IPS-15b (cell line): ENCODE results near the gene NCOA7.
"Not testable (repeated sequence)": the region's sequence is repeated elsewhere in the genome, so short reads cannot be mapped to it uniquely, and the experiment has no call there.

Source experiments
- H3K27me3 ChIP-seq: one replicate; pipeline ENCODE4 v1.6.1; 2013; ENCODE audit warnings: low read length; ENCODE audit not compliant: control insufficient read depth, insufficient read depth
- H3K36me3 ChIP-seq: one replicate; pipeline ENCODE4 v1.6.1; 2013; ENCODE audit warnings: low read length; ENCODE audit not compliant: control insufficient read depth, insufficient read depth
- H3K4me1 ChIP-seq: one replicate; pipeline ENCODE4 v1.6.1; 2013; ENCODE audit warnings: mild to moderate bottlenecking, low read length; ENCODE audit not compliant: control insufficient read depth, insufficient read depth
- H3K4me3 ChIP-seq: one replicate; pipeline ENCODE4 v1.5.1; 2013; ENCODE audit warnings: low read depth, low read length
- H3K9ac ChIP-seq: one replicate; pipeline ENCODE4 v1.6.1; 2013; ENCODE audit warnings: low read depth, mild to moderate bottlenecking, low read length
- H3K9me3 ChIP-seq: one replicate; pipeline ENCODE4 v1.6.1; 2013; ENCODE audit warnings: mild to moderate bottlenecking, low read length; ENCODE audit not compliant: control insufficient read depth, insufficient read depth

The NCOA7 gene

DNA sequence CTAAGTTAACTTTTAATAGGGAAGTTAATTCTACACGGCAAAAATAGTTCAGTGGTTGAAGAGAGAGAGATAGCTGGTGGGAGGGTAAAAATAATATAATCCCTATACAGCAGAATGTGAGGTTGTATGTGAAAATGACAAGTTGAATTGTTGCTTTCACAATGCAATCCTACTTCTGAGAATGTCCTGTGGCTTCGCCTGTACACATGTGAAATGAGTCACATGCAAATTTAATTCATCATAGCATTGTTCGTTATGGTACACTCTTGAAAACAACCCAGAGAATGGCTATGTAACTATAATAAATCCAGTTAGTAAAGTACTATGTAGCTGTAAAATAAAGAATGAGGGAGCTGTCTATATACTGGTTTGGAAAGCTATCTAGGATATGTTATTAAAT lies 119.8 kb downstream of the NCOA7 start:
- Histone ChIP-seq H3K9me3 (no peaks in the 10 kb centered on the region), H3K36me3 (no peaks in the 10 kb centered on the region), H3K4me1 (no peaks in the 10 kb centered on the region), H3K4me3 (no peak overlapping the region), H3K9ac (no peak overlapping the region), H3K27me3 (no peaks in the 10 kb centered on the region)

GRCh38 chr6:125911051-125911451 lies 120.3 kb downstream of the NCOA7 start:
- not testable (repeated sequence) for H3K9me3 ChIP-seq, H3K36me3 ChIP-seq, H3K4me1 ChIP-seq, H3K27me3 ChIP-seq, H3K4me3 ChIP-seq, H3K9ac ChIP-seq

GRCh38 chr6:125912430-125912829 lies 121.7 kb downstream of the NCOA7 start:
- not testable (repeated sequence) for H3K36me3 ChIP-seq

GRCh38 chr6:125913145-125913544 lies 122.4 kb downstream of the NCOA7 start:
- peaks cover 4% of the 10 kb centered on the region for H3K4me1 ChIP-seq
- no peak overlapping the region for H3K9ac ChIP-seq
- no peaks in the 10 kb centered on the region for H3K27me3 ChIP-seq
- no peaks in the 10 kb centered on the region for H3K9me3 ChIP-seq
- H3K36me3 ChIP-seq = no peaks in the 10 kb centered on the region
- H3K4me3 ChIP-seq = no peak overlapping the region

More at GRCh38 chr6:125912430-125912829, 121.7 kb downstream of the NCOA7 start:
- H3K4me1 ChIP-seq, H3K4me3 ChIP-seq, H3K27me3 ChIP-seq, H3K9ac ChIP-seq, H3K9me3 ChIP-seq: not testable (repeated sequence)

GRCh38 chr6:125913864-125914351 lies 123.1 kb downstream of the NCOA7 start:
- Histone ChIP-seq H3K9ac (no peak overlapping the region), H3K4me1 (peaks cover 9% of the 10 kb centered on the region), H3K9me3 (no peaks in the 10 kb centered on the region), H3K4me3 (no peak overlapping the region), H3K36me3 (no peaks in the 10 kb centered on the region), H3K27me3 (no peaks in the 10 kb centered on the region)

GRCh38 chr6:125918230-125918629 lies 127.5 kb downstream of the NCOA7 start:
- Histone ChIP-seq H3K4me1 (peaks cover 16% of the 10 kb centered on the region), H3K9me3 (no peaks in the 10 kb centered on the region), H3K36me3 (no peaks in the 10 kb centered on the region), H3K27me3 (no peaks in the 10 kb centered on the region), H3K9ac (no peak overlapping the region), H3K4me3 (no peak overlapping the region)

DNA sequence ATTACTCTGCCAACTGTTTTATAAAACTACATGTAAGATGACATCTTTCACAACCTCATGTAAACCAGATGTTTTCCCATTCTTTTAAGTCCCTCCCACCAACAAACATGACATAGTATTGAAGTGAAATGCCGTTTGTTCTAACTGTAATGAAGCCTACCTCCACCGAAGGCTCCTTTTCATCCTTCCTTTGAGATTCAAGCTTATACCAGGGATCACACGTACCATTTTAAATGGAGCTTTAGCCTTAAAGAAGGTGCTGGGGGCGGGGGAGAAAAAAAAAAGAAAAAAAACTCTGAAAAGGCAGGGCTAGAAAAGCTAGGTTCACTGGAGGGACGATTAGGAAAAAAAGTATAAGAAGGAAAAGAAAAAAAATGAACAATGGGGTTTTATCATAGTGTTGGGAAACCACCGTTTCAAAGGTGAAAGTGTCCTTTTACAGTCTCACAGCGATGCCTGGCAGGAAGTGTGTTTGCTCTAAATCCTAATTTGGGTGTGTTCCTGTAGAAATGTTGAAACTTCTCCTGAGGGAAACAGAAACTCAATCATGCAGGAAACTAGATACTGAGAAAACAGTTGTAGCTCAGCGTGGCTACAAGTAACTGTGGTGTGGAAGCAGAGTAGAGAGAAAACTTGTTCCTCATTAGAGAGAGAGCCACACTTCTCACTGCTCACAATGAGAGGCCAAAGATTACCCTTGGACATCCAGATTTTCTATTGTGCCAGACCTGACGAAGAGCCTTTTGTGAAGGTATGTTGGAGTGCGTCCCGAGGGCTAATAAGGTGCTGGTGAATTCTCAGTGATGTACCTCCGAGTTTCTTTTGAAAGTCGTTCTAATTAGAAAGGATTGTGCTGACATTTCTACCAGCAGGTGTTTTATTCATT lies 128.2 kb downstream of the NCOA7 start:
- Histone ChIP-seq H3K4me3 (peak overlapping the region; percentile 10), H3K36me3 (no peaks in the 10 kb centered on the region), H3K9ac (no peak overlapping the region)

GRCh38 chr6:125919618-125920017 lies 128.9 kb downstream of the NCOA7 start:
- Histone ChIP-seq H3K4me1 (peaks cover 16% of the 10 kb centered on the region), H3K4me3 (no peak overlapping the region), H3K36me3 (no peaks in the 10 kb centered on the region), H3K9ac (no peak overlapping the region), H3K9me3 (no peaks in the 10 kb centered on the region), H3K27me3 (no peaks in the 10 kb centered on the region)

More for the DNA sequence above, 128.2 kb downstream of the NCOA7 start:
- Histone ChIP-seq H3K4me1 (peaks cover 16% of the 10 kb centered on the region), H3K9me3 (no peaks in the 10 kb centered on the region), H3K27me3 (no peaks in the 10 kb centered on the region)

DNA sequence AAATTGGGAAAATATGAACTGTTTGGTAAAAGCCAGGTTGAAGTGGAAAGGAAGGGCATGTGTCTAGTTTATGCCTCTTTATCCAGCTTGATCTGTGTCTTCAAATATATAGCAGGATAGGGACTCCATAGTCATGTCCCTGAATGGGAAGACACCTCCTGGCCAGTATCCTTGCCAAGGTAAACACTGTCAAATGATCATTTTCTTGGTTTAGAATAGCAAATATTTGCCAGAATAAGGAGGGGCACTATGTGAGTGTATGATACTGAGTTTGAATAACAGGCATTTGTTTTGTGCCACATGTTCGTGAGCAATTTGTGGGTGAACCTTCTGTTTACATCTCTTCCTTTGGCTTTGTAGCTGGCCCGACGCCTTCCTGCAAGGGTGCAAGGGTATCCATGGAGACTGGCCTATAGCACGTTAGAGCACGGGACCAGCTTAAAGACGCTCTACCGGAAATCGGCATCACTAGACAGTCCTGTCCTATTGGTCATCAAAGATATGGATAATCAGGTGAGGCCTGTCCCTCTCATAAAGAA lies 131.6 kb downstream of the NCOA7 start:
- Histone ChIP-seq H3K9ac (no peak overlapping the region), H3K9me3 (no peaks in the 10 kb centered on the region), H3K4me1 (peaks cover 16% of the 10 kb centered on the region), H3K4me3 (no peak overlapping the region), H3K36me3 (no peaks in the 10 kb centered on the region), H3K27me3 (no peaks in the 10 kb centered on the region)

DNA sequence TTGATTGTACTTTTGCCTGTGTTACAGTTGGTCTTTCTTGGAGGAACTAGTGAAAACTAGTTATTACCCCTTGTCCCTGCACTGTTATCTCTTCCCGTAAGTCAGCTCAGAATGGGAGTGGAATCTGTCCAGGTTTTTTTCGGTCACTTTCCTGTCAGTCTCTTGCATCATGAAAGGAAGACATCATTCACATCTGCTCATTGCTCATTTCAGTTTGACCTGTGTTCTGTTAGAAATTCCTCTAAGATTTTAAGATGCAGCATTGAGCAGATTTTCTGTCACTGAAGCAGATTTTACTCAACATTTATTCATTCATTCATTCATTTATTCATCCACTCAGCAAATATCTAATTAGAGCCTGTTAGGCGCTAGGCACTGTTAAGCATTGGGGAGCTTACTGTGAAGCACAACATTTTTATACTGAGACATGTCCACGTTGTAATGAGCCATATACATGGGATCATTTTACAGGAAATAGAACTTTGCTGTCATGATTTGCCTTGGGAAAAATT lies 132.7 kb downstream of the NCOA7 start:
- Histone ChIP-seq H3K27me3 (no peaks in the 10 kb centered on the region), H3K9ac (no peak overlapping the region), H3K36me3 (no peaks in the 10 kb centered on the region), H3K9me3 (no peaks in the 10 kb centered on the region), H3K4me1 (peaks cover 11% of the 10 kb centered on the region), H3K4me3 (no peak overlapping the region)

DNA sequence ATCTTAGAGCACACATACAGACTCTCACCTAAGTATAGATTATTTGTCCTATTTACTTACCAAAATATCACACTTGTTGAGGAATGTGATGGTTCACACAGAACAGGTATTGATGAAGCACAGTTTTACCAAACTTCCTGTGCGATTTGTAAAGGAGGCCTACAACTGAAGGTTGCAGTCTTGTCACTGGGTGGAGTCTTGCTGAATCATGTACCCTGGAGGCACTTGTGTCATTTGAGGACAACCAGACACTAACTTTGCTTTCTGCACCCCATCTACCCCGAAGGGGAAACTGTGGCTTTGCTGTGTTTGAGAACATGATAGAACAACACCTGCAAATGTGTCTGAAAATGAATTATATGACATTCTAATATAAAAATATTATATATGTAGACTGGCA lies 133.4 kb downstream of the NCOA7 start:
- peaks cover 5% of the 10 kb centered on the region for H3K4me1 ChIP-seq
- no peaks in the 10 kb centered on the region for H3K36me3 ChIP-seq
- no peaks in the 10 kb centered on the region for H3K9me3 ChIP-seq
- H3K4me3 ChIP-seq = no peak overlapping the region
- H3K9ac ChIP-seq = no peak overlapping the region
- no peaks in the 10 kb centered on the region for H3K27me3 ChIP-seq
